ENCODE measurements around the gene CD37. TPM values are rescaled to one million over a fixed set of nuclear protein-coding genes. Genes with fewer than 3 reads are reported as not detected.
A peak's percentile ranks its signal among the peaks of the same experiment; 100 is the strongest.

CD37 gene
- total and polyA plus RNA-seq, 2 experiments from 2014 or later = 106 TPM; not detected in 1

- Mint-ChIP-seq H3K27ac (no peak within 1 kb of the TSS), H3K9me3 (peaks cover 10% of the 10 kb centered on the region; the same call in 1 of the 3 replicates), H3K4me3 (no peak within 1 kb of the TSS; the same call in 2 of the 3 replicates), H3K36me3 (ENCODE audit: low read depth) (peaks cover 18% of the 10 kb centered on the region), H3K4me1 (peaks cover 9% of the 10 kb centered on the region), H3K27me3 (ENCODE audit: insufficient read depth, low read depth, poor library complexity) (peaks cover 18% of the 10 kb centered on the region)
- Histone ChIP-seq H3K79me2 (replicated peaks; ENCODE audit: insufficient read depth) (peaks cover 36% of the 10 kb centered on the region), H3K9me2 (ENCODE audit: insufficient read depth) (no peaks in the 10 kb centered on the region), H4K20me1 (replicated peaks; ENCODE audit: insufficient read depth) (no peaks in the 10 kb centered on the region; the same call in 1 of the 2 replicates), H3K4me2 (peak within 1 kb of the TSS; percentile 94), H3K36me3 (ENCODE audit: insufficient read depth) (peaks cover 9% of the 10 kb centered on the region; the same call in 1 of the 2 replicates), H3K27ac (ENCODE audit: low read depth) (peak within 1 kb of the TSS; percentile 24), H2AFZ (peak within 1 kb of the TSS; percentile 12), H3K4me1 (ENCODE audit: insufficient read depth) (peaks cover 5% of the 10 kb centered on the region; the same call in 1 of the 2 replicates), H3F3A (replicated peaks; ENCODE audit: low read depth) (peaks cover 6% of the 10 kb centered on the region; the same call in 1 of the 2 replicates), H3K27me3 (ENCODE audit: insufficient read depth) (no peaks in the 10 kb centered on the region), H3K4me3 (peak within 1 kb of the TSS; percentile 99)
- peak; percentile 100 for DNase-seq (ENCODE audit: low spot score)
- peak; percentile 31 to 59 for TF ChIP-seq CTCF (conservative IDR thresholded peaks at IDR 0.05; ENCODE audit: low read depth in 2 of 2)
- no peak for TF ChIP-seq EZH2 (IDR thresholded peaks at IDR 0.05; ENCODE audit: low read depth, unreplicated experiment)
- TF ChIP-seq ZNF114 (CRISPR knock-in tag; IDR thresholded peaks at IDR 0.05) = no peak
- peak; percentile 64 for TF ChIP-seq POLR2AphosphoS5 (IDR thresholded peaks at IDR 0.05; ENCODE audit: low read depth)
- TF ChIP-seq, protein P1, sequence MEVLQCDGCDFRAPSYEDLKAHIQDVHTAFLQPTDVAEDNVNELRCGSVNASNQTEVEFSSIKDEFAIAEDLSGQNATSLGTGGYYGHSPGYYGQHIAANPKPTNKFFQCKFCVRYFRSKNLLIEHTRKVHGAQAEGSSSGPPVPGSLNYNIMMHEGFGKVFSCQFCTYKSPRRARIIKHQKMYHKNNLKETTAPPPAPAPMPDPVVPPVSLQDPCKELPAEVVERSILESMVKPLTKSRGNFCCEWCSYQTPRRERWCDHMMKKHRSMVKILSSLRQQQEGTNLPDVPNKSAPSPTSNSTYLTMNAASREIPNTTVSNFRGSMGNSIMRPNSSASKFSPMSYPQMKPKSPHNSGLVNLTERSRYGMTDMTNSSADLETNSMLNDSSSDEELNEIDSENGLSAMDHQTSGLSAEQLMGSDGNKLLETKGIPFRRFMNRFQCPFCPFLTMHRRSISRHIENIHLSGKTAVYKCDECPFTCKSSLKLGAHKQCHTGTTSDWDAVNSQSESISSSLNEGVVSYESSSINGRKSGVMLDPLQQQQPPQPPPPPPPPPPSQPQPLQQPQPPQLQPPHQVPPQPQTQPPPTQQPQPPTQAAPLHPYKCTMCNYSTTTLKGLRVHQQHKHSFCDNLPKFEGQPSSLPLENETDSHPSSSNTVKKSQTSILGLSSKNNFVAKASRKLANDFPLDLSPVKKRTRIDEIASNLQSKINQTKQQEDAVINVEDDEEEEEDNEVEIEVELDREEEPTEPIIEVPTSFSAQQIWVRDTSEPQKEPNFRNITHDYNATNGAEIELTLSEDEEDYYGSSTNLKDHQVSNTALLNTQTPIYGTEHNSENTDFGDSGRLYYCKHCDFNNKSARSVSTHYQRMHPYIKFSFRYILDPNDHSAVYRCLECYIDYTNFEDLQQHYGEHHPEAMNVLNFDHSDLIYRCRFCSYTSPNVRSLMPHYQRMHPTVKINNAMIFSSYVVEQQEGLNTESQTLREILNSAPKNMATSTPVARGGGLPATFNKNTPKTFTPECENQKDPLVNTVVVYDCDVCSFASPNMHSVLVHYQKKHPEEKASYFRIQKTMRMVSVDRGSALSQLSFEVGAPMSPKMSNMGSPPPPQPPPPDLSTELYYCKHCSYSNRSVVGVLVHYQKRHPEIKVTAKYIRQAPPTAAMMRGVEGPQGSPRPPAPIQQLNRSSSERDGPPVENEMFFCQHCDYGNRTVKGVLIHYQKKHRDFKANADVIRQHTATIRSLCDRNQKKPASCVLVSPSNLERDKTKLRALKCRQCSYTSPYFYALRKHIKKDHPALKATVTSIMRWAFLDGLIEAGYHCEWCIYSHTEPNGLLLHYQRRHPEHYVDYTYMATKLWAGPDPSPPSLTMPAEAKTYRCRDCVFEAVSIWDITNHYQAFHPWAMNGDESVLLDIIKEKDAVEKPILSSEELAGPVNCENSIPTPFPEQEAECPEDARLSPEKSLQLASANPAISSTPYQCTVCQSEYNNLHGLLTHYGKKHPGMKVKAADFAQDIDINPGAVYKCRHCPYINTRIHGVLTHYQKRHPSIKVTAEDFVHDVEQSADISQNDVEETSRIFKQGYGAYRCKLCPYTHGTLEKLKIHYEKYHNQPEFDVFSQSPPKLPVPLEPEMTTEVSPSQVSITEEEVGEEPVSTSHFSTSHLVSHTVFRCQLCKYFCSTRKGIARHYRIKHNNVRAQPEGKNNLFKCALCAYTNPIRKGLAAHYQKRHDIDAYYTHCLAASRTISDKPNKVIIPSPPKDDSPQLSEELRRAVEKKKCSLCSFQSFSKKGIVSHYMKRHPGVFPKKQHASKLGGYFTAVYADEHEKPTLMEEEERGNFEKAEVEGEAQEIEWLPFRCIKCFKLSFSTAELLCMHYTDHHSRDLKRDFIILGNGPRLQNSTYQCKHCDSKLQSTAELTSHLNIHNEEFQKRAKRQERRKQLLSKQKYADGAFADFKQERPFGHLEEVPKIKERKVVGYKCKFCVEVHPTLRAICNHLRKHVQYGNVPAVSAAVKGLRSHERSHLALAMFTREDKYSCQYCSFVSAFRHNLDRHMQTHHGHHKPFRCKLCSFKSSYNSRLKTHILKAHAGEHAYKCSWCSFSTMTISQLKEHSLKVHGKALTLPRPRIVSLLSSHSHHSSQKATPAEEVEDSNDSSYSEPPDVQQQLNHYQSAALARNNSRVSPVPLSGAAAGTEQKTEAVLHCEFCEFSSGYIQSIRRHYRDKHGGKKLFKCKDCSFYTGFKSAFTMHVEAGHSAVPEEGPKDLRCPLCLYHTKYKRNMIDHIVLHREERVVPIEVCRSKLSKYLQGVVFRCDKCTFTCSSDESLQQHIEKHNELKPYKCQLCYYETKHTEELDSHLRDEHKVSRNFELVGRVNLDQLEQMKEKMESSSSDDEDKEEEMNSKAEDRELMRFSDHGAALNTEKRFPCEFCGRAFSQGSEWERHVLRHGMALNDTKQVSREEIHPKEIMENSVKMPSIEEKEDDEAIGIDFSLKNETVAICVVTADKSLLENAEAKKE (CRISPR knock-in tag; IDR thresholded peaks at IDR 0.05) = no peak
- TF ChIP-seq JUNB (IDR thresholded peaks at IDR 0.05; ENCODE audit: unreplicated experiment) = no peak
- no peak for TF ChIP-seq EZH2phosphoT487 (IDR thresholded peaks at IDR 0.05; ENCODE audit: unreplicated experiment)
- TF ChIP-seq CREB1 (CRISPR knock-in tag; IDR thresholded peaks at IDR 0.05; ENCODE audit: low read depth) = peak; percentile 75
- no peak for TF ChIP-seq ETS1 (IDR thresholded peaks at IDR 0.05)
- peak; percentile 72 for ATAC-seq
Measured at GRCh38 chr19:49363268-49364082, 28.3 kb downstream of the CD37 start, which contains the start of gene DKKL1. Gene DKKL1 (plus strand): TSS chr19:49363877. CDS start chr19:49363999, 122 bp downstream.

All from GM23338 (cell line).